Ammon's horn (tissue), 1 donor: Measurements from ENCODE around the gene PHACTR2.
"Not testable (repeated sequence)": the region's sequence is repeated elsewhere in the genome, so short reads cannot be mapped to it uniquely, and the experiment has no call there.

Source experiments
- DNase-seq: peaks from one replicate; pipeline ENCODE4 v3.0.0-alpha.2; 2016; ENCODE audit warnings: low spot score

Gene PHACTR2

GRCh38 chr6:143698759-143699429, 21.1 kb downstream of the PHACTR2 start:
- DNase-seq = no peak

GRCh38 chr6:143699430-143699825, 21.7 kb downstream of the PHACTR2 start:
- DNase-seq = no peak

- no peak for DNase-seq
Measured at GRCh38 chr6:143700684-143701348, 23.1 kb downstream of the PHACTR2 start.

GRCh38 chr6:143701349-143702234, 23.8 kb downstream of the PHACTR2 start:
- DNase-seq = no peak

- no peak for DNase-seq
Measured at GRCh38 chr6:143705569-143705968, 27.8 kb downstream of the PHACTR2 start.

GRCh38 chr6:143707697-143708096, 29.9 kb downstream of the PHACTR2 start:
- DNase-seq = no peak

DNA sequence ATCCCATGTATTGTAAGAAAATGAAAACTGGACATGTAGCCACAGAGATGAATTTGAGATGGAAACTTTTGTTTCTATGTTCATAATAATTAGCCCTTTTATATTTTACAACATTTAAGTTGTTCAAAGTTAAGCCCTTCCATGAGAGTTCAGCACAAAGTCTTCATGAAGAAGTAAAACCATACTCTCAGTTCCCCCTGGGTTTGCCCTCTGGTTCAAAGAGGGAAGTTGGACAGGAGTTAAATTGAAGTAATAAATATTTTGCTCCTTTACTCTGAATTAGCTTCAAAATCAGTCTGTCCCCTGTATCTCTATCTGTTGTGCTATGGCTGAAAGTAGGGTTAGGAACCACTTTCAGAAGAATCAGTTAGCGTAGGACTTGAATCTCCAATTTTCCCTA, 31.1 kb downstream of the PHACTR2 start:
- peak; percentile 29 for DNase-seq

GRCh38 chr6:143711714-143712113, 33.9 kb downstream of the PHACTR2 start:
- DNase-seq = no peak

- DNase-seq = no peak
Measured at GRCh38 chr6:143718472-143718871, 40.7 kb downstream of the PHACTR2 start.

GRCh38 chr6:143721642-143722041, 43.9 kb downstream of the PHACTR2 start:
- no peak for DNase-seq

- no peak for DNase-seq
Measured at GRCh38 chr6:143724876-143725275, 47.1 kb downstream of the PHACTR2 start.

- no peak for DNase-seq
Measured at GRCh38 chr6:143726015-143726647, 48.4 kb downstream of the PHACTR2 start.

GRCh38 chr6:143727035-143727434, 49.3 kb downstream of the PHACTR2 start:
- no peak for DNase-seq

DNA sequence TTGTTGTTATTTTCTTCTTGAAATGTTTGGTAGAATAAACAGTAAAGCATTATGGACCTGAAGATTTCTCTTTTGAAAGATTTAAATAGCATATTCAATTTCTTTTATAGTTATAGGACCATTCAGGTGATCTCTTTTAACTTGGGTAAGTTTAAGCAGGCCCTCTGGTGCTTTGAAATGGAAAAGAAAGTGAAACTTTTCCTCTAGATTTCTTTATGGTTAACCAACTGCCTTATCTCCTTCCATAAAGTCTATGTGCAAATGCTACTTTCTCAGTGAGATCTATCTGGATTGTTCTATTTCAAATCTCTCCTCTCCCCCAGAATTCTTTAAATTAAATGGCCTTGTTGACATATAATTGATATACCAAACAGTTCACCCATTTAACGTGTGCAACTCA, 54.0 kb downstream of the PHACTR2 start:
- DNase-seq = no peak

GRCh38 chr6:143732536-143732935, 54.8 kb downstream of the PHACTR2 start:
- no peak for DNase-seq

DNA sequence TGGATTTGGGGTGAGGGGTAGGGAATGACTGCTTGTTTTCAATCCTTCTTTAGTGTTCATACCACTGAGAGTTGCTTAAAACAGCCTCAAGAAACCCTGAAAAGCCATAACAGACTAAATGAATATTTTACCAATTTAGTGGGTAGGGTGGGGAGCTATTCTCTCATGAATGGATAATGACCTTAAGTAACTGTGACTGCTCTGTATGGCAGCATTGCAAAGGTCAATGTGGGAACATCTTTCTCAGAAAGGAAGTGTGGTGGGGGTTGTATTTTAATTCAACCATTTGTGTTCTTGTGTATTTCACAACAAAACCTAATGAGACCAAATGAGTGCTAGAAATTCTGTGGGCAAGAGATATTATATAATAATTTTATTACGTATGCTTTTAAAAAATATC, 55.7 kb downstream of the PHACTR2 start:
- DNase-seq = no peak

GRCh38 chr6:143734641-143735063, 56.9 kb downstream of the PHACTR2 start:
- DNase-seq = no peak

DNA sequence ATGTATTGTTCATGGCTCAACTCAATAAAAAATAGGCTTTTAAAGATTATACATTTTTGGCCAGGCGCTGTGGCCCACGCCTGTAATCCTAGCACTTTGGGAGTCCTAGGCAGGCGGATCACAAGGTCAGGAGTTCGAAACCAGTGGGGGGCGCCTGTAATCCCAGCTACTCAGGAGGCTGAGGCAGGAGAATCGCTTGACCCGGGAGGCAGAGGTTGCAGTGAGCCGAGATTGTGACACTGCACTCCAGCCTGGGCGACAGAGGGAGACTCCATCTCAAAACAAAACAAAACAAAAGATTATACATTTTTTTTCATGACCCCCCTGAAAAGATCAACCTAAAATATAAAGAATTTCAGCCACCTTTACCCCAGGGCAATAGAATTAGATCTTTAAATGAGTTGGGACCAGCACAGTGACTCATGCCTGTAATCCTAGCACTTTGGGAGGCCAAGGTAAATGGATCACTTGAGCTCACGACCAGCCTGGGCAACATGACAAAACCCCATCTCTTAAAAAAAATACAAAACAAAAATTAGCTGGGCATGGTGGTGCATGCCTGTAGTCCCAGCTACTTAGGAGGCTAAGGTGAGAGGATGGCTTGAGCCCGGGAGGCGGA, 60.4 kb downstream of the PHACTR2 start:
- DNase-seq = not testable (repeated sequence)

GRCh38 chr6:143739341-143739851, 61.6 kb downstream of the PHACTR2 start:
- no peak for DNase-seq

GRCh38 chr6:143740213-143740612, 62.4 kb downstream of the PHACTR2 start:
- no peak for DNase-seq

GRCh38 chr6:143741480-143741879, 63.7 kb downstream of the PHACTR2 start:
- DNase-seq = peak; percentile 21
